H1 (cell line): ENCODE data around the gene NKAIN2.

Source experiments
- EZH2 ChIP-seq: fragments of 200-600 bp; sonication (generic); IDR thresholded peaks from 2 replicates; pipeline ENCODE4 v1.7.1; 2012; ENCODE audit warnings: low read depth, mild to moderate bottlenecking, moderate library complexity, low read length, inconsistent platforms; ENCODE audit not compliant: severe bottlenecking
- JUND ChIP-seq: IDR thresholded peaks from 2 replicates; pipeline ENCODE4 v1.6.1; 2011; ENCODE audit warnings: mild to moderate bottlenecking, improper control_type of control experiment, low read length
- POLR2A ChIP-seq, 2 experiments: IDR thresholded peaks; 1 replicate in 1 of 2; 2 replicates in 1 of 2; pipeline ENCODE4 v1.6.1; 2011; ENCODE audit warnings: low read depth in 2 of 2, low read length in 2 of 2, mild to moderate bottlenecking in 2 of 2; ENCODE audit errors: control extremely low read depth in 1 of 2

- TF ChIP-seq JUND (no peak), EZH2 (no peak), POLR2A (IDR thresholded peaks at IDR 0.05; ENCODE audit: control extremely low read depth in 1 of 2, low read depth in 2 of 2, low read length in 2 of 2) (no peak)
These were observed 1.3 kb downstream of the NKAIN2 start for GRCh38 chr6:123804787-123805540.
